ENCODE data around the gene PSMD13.

- TF ChIP-seq POLR2AphosphoS5 (IDR thresholded peaks at IDR 0.05; ENCODE audit: low read depth, low read length) = no peak
- no peak for TF ChIP-seq TAF1 (IDR thresholded peaks at IDR 0.05; ENCODE audit: borderline replicate concordance, low read depth, low read length)
These were observed 21.2 kb downstream of the PSMD13 start for GRCh38 chr11:257766-258493.

Measured in GM12892 (cell line).